GM21515 (cell line): ENCODE measurements around the gene NUP93.
"Not testable (repeated sequence)": the region's sequence is repeated elsewhere in the genome, so short reads cannot be mapped to it uniquely, and the experiment has no call there.

Experiments
- ATAC-seq: cut with Tn5 transposase; IDR thresholded peaks from one replicate; pipeline ENCODE4 v1.9.1; 2021; ENCODE audit not compliant: unreplicated experiment

Gene NUP93

GRCh38 chr16:56811602-56812001 lies 81.7 kb downstream of the NUP93 start:
- not testable (repeated sequence) for ATAC-seq

GRCh38 chr16:56812884-56813283 lies 83.0 kb downstream of the NUP93 start:
- no peak for ATAC-seq

- ATAC-seq = no peak
Observed at GRCh38 chr16:56814537-56815432, 84.9 kb downstream of the NUP93 start.

- no peak for ATAC-seq
Observed at GRCh38 chr16:56815721-56816120, 85.8 kb downstream of the NUP93 start.

- ATAC-seq = no peak
Observed at GRCh38 chr16:56817056-56817455, 87.1 kb downstream of the NUP93 start.

- ATAC-seq = no peak
Observed at GRCh38 chr16:56817938-56818337, 88.0 kb downstream of the NUP93 start.

GRCh38 chr16:56823081-56823733 lies 93.3 kb downstream of the NUP93 start:
- no peak for ATAC-seq

GRCh38 chr16:56824331-56824730 lies 94.4 kb downstream of the NUP93 start:
- ATAC-seq = no peak

GRCh38 chr16:56824804-56825203 lies 94.9 kb downstream of the NUP93 start:
- ATAC-seq = no peak

- ATAC-seq = no peak
Observed at GRCh38 chr16:56825826-56826225, 95.9 kb downstream of the NUP93 start.

GRCh38 chr16:56828647-56829046 lies 98.7 kb downstream of the NUP93 start:
- no peak for ATAC-seq

GRCh38 chr16:56830669-56831068 lies 100.7 kb downstream of the NUP93 start:
- no peak for ATAC-seq

- no peak for ATAC-seq
Observed at GRCh38 chr16:56832768-56833167, 102.8 kb downstream of the NUP93 start.

- no peak for ATAC-seq
Observed at GRCh38 chr16:56833243-56833970, 103.5 kb downstream of the NUP93 start.

GRCh38 chr16:56835320-56835719 lies 105.4 kb downstream of the NUP93 start:
- ATAC-seq = no peak

- no peak for ATAC-seq
Observed at GRCh38 chr16:56836410-56837230, 106.7 kb downstream of the NUP93 start.

- no peak for ATAC-seq
Observed at GRCh38 chr16:56838622-56839337, 108.9 kb downstream of the NUP93 start.

- no peak for ATAC-seq
Observed at GRCh38 chr16:56841233-56841632, 111.3 kb downstream of the NUP93 start.

- no peak for ATAC-seq
Observed at GRCh38 chr16:56841659-56842058, 111.7 kb downstream of the NUP93 start.

GRCh38 chr16:56842133-56842532 lies 112.2 kb downstream of the NUP93 start:
- ATAC-seq = no peak
